CD4-positive, alpha-beta T cell treated with Interleukin-10 for 1 hour (primary cell): ENCODE results near the gene STH.
"Not testable (repeated sequence)": the region's sequence is repeated elsewhere in the genome, so short reads cannot be mapped to it uniquely, and the experiment has no call there.

Experiments used
- DNase-seq: peaks from one replicate; pipeline ENCODE4 v3.0.0-alpha.2; 2020

STH gene, protein sequence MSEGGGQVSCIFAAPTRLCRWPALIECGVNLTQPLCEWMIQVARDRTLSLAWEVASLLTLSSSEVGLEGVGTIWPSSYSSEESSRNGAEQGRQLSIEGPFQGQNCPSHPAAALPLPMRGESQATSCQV

GRCh38 chr17:45998987-45999899 lies at the start of gene STH:
Gene STH (plus strand): TSS chr17:45999250. CDS start chr17:45999280, 30 bp downstream.
- no peak for DNase-seq

- DNase-seq = no peak
These were observed 49.2 kb upstream of the STH start for GRCh38 chr17:45949755-45950320.

DNA sequence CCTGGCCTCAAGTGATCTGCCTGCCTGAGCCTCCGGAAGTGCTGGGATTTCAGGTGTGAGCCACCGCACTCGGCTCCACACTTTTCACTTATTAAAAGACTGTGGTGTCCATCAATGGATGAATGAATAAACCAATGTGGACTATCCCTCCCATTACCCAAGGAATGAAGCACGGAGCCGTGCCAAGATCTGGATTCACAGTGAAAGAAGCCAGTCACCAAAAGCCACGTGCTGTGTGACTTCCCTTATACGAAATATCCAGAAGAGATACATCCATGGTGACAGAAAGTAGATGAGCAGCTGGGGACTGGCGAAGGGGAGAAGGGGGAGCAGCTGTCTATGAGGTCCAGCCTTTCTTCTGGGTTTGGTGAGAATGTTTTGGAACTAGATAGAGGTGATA lies 48.2 kb upstream of the STH start:
- no peak for DNase-seq

GRCh38 chr17:45951403-45951802 lies 47.6 kb upstream of the STH start:
- DNase-seq = no peak

DNA sequence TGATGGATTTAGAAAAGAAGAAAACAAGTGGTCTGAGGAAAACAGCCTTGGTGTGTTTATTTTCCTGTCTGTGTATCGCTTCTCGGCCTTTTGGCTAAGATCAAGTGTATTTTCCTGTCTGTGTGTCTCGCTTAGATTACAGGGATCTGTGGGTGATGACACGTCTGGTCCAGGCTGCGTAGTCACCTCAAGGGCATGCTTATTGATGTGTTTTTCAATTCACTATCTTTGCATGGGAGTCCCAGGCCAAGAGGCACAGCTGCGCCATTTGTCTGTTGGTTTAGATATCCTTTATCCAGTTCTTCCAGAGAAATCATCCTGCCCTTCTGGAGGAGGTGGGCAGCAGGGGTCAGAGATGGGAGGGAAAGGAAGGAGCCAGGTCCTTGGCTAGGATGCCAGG lies 47.1 kb upstream of the STH start:
- DNase-seq = no peak

GRCh38 chr17:45952814-45953320 lies 46.2 kb upstream of the STH start:
- no peak for DNase-seq

GRCh38 chr17:45953561-45953960 lies 45.5 kb upstream of the STH start:
- no peak for DNase-seq

DNA sequence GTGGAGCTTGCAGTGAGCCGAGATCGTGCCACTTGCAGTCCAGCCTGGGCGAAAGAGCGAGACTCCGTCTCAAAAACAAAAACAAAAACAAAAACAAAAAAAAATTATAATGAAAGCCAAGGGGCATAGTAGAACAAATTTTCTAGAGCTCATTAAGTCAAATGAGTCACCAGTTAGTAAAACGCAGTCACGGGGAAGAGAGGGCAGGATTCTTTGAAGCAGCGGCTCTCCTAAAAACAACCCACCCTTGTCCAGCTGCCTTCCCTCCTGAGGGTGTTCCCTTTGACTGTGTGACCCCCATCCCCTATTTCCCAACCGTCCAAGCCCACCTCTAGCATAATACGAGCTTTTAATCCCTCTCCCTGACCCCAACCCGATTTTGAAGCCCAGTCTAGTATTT lies 44.1 kb upstream of the STH start:
- DNase-seq = no peak

GRCh38 chr17:45955326-45955725 lies 43.7 kb upstream of the STH start:
- DNase-seq = no peak

DNA sequence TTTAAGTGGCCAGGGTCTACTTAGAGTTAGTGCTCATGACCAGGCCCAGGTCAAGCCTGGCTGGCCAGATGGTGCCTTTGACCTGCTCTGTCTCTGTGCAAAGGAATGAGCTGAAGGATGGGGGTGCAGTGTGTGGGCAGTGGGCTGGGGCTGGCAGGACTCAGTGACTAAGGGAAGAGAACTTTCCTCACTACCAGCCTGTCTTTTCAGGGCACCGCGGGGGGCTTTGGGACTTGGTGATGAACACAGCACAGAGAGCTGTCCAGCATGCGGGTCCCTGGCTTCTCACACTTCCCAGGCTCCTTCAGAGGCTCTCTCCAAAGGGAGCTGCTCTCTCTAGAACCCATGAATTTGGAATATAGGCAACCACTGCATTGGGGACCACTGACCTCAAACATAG lies 43.0 kb upstream of the STH start:
- DNase-seq = no peak

- not testable (repeated sequence) for DNase-seq
These were observed 42.3 kb upstream of the STH start for GRCh38 chr17:45956746-45957145.

DNA sequence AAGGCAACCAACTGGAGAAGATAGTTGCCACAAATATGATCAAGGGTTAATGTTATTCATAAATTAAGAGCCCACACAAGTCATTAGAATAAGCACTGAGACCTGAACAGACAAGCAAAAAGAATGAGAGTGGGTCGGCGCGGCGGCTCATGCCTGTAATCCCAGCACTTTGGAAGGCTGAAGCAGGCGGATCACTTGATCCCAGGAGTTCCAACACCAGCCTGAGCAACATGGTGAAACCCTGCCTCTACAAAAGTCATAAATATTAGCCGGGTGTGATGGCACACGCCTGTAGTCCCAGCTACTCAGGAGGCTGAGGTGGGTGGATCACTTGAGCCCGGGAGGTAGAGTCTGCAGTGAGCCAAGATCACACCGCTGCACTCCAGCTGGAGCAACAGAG lies 40.7 kb upstream of the STH start:
- DNase-seq = no peak

DNA sequence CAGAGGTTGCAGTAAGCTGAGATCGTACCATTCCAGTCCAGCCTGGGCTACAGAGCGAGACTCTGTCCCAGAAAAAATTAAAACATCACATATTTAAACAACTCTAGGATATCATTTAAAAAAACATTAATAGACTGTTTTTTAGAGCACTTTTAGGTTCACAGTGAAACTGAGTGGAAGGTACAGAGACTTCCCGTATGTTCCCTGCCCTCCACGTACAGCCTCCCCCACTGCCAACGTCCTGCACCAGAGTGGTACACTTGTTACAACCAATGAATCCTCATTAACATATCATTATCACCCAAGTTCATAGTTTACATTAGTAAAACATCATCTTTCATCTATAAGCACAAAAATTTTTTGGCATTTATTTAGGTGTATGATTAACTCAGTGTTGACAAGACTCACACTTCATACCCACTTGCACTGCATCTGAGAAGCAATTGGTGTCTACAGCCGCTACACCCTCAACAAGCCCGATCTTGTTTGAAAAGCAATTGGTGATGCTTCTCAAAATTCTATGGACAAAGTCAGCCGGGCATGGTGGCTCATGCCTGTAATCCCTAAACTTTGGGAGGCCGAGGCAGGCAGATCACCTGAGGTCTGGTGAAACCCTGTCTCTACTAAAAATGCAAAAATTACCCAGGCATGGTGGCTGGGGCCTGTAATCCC lies 39.9 kb upstream of the STH start:
- no peak for DNase-seq

- DNase-seq = no peak
These were observed 38.7 kb upstream of the STH start for GRCh38 chr17:45960311-45960710.

GRCh38 chr17:45961206-45961605 lies 37.8 kb upstream of the STH start:
- no peak for DNase-seq

GRCh38 chr17:45962221-45962972 lies 36.7 kb upstream of the STH start:
- no peak for DNase-seq

DNA sequence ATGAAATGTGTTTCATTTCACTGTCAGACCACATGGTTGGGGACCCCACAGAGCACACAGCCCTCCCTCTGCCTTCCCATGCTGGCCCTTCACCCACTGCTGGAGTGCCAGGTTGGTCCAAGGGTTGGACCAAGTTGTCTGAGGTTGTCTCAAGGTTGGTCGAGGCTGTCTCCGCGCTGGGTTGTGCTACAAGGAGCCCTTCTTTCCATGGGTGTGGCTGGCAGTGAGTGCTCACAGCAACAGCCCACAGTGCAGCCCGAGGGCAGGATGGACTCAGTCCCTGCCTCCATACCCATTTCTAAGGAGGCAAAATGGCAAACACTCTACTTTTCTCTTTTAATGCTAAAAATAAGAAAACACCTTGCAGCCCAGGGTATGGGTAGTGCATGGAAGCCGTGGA lies 35.8 kb upstream of the STH start:
- DNase-seq = no peak

DNA sequence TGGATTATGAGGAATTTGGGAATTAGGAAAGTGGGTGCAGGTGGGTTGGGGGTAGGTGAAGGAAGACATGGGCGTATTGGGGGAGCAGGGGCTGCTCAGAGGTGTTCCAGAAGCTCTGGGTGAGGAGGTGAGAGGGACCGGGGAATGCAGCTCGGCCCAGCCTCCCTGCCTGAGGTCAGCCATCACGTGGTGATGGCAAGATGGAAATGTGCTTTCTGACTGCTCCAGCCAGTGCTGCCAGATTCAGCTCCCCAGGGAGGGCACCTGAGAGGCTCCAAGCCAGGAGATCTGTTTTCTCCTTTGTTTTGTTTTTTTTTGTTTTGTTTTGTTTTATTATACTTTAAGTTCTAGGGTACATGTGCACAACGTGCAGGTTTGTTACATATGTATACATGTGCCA lies 35.2 kb upstream of the STH start:
- DNase-seq = no peak

GRCh38 chr17:45964634-45965033 lies 34.4 kb upstream of the STH start:
- DNase-seq = no peak

GRCh38 chr17:45965812-45966211 lies 33.2 kb upstream of the STH start:
- no peak for DNase-seq

- DNase-seq = no peak
These were observed 32.3 kb upstream of the STH start for GRCh38 chr17:45966606-45967280.

DNA sequence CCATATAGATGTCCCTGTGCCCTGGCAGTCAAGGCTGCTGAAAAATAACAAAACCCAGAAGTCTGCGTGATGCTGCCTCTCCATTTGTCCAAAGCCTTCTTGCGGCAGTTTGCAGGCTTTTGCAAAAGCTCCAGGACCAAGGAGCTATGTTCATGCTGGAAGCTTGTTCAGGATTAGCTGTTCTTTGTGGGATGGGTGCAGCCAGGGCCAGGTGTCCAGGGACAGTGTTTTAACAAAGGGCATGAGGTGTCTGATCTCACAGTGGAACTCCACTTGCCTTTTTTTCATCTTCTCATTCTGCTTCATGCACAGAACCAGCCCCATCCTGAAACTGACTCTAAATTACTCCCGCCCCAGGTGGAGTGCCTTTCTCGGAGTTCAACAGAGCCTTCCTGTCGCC lies 31.7 kb upstream of the STH start:
- no peak for DNase-seq
